HG02938 (cell line): ENCODE results near the gene GUCA2A.

Source experiments
- ATAC-seq: cut with Tn5 transposase; IDR thresholded peaks from one replicate; pipeline ENCODE4 v1.9.1; 2021; ENCODE audit warnings: mild to moderate bottlenecking, moderate library complexity; ENCODE audit not compliant: unreplicated experiment

The GUCA2A gene

DNA sequence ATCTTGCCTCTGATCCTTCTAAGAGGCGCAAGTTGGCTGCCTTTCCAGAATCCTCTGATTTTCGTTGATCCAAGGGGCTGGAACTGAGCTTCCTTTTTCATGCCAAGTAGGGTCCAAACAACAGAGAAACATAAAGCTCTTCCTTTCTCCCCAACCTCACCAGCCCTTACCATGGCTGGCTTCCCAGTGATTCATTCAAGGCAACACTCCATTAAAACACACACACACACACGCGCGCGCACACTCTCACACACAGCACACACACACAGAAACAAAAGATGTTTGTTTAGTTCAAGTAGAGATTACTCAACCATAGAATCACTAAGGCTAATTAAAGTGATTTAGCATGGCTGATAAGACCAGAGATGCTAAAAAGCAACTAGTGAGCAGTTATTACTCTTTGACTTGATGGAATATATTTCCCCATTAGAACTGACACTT, 13.0 kb upstream of the GUCA2A start:
- no peak for ATAC-seq

DNA sequence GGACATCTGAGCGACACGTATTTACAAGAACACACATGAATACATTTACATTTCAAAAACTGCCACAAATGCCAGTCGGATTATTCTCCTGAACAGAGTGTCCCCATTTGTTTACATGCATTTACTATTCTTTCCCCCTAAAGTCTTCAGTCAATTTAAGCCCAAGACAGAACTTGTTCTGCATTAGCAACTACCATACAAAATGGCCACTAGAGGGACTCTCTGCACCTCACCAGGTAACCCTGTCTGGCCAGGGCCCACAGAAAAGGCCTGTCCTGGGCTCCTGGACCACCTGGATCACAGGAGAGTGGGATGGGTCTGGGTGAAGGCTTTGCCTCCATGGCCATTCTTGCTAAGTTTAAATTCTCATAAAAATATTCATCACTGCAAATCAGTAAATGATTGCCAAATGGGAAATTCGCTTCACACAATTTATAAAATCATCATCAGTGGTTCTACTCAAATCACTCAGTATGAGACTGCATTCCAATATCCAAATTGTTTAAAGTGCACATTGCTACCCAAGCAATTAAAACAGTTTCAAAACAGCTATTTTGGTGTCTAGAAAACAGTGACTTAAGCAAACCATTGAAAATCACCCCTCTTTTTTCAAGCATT, 12.5 kb upstream of the GUCA2A start:
- no peak for ATAC-seq

DNA sequence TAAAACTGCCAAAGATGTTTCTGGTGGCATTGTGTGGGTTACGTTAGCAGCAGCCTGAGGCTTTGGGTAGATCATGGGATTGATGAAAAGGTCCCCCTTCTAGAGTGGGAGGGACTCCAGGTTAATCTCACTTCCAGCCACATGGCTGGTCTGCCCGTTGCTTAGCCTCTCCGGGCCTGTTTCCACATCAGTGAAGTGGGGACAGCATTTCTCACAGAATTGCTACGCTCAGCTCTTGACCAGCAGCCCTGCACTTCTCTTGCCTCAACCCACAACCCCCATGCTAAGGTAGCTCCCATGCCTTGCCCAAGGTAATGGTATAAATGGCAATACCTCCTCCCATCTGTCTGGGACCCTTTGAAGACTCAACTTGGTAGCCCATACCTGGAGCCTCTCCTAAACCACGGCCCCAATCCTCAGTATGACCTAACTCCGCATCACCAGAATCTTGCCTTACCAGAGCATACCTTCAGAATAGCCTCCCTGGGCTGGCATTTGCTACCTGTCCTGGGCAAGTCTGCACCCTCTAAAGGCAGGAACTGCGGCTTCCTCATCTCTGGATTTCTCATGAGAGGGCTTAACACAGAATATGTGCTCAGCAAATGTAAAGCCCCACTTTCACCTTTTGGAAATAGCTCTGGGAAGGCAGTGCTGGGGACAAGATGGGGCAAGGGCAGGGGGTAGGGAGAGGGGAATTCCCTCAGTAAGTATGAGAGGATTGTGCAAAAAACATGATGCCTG, 10.9 kb upstream of the GUCA2A start:
- no peak for ATAC-seq

GRCh38 chr1:42173961-42174735, 9.6 kb upstream of the GUCA2A start:
- ATAC-seq, result no peak

GRCh38 chr1:42173155-42173933, 8.8 kb upstream of the GUCA2A start:
- ATAC-seq, result no peak

DNA sequence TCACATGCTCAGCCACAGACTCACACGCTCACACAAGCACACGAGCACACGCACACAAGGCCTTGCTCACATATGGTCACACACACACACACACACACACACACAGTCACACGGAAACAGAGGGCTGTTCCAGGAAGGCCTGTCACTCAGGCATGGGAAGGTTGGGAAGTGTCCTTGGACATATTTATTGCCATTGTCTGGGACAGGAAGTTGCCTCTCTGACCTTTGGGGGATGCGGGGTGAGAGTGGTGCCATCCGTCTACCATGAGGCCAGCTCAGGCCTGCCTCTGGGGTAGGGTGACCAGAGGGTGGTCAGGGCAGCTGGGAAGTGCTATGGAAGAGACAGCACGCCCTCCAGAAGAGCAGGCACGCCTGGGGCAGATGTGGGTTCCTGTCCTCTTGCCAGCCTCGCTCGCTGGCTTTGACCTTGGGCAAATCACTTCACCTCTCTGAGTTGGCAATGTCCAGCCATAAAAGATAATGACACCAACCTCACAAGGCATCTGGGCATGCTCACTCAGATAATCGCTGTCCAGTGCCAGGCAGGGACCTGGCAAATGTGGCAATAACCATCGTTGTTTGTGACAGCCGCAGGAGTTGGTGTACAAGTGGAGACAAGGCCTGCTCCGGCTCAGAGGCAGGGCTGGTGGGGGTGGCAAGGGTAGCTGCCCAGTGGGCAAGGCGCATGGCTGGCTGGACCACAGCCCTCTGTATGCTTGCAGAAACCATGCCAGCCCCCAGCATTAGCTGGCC, 8.0 kb upstream of the GUCA2A start:
- ATAC-seq, result no peak

GRCh38 chr1:42171679-42172266, 7.2 kb upstream of the GUCA2A start:
- ATAC-seq, result no peak

DNA sequence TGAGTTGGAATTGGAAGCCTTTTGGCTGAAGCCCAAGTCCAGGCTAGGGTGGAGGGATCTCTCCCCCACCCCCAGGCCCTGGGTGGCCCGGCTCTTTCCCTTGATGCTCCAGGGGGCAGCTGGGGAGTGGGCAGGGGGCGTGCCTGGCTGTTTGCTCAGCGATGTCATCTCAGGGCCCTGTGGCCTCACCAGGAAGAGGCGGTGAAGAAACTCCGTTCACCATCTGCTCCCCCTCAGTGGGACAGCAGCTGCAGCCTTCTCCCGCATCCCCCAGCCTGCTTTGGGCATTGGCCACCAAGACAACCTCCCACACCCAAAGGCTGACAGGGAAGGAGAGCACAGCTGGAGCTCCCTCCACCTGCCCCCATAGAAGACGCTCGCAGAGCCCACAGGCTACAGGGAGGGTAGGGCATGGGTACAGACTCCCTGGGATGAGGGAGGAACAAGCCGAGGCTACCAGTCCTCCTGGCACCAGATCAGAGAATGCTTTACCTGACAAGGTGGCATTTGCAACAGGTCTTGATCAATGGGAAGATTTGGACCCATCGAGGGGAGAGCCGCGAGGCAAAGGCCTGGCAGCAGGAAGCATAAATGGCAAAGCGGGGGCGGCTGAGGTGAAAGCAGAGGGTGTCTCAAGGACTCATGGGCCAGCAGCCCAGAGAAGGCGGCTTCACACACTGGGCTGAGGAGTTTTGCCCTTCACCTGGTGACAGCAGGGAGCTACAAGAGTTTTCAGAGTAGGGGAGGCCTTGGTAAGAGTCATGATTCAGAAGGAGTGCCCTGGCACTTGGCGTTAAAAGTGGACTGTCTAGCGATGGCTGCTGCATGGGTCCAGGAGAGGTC, 6.5 kb upstream of the GUCA2A start:
- no peak for ATAC-seq

GRCh38 chr1:42168763-42169162, 4.2 kb upstream of the GUCA2A start:
- no peak for ATAC-seq

GRCh38 chr1:42168391-42168670, 3.8 kb upstream of the GUCA2A start:
- ATAC-seq, result no peak

- no peak for ATAC-seq
Observed at GRCh38 chr1:42167611-42168390, 3.3 kb upstream of the GUCA2A start.

- no peak for ATAC-seq
Observed at GRCh38 chr1:42165511-42166210, 1.1 kb upstream of the GUCA2A start.

- no peak for ATAC-seq
Observed at GRCh38 chr1:42163536-42164503, 725 bp downstream of the GUCA2A start.

DNA sequence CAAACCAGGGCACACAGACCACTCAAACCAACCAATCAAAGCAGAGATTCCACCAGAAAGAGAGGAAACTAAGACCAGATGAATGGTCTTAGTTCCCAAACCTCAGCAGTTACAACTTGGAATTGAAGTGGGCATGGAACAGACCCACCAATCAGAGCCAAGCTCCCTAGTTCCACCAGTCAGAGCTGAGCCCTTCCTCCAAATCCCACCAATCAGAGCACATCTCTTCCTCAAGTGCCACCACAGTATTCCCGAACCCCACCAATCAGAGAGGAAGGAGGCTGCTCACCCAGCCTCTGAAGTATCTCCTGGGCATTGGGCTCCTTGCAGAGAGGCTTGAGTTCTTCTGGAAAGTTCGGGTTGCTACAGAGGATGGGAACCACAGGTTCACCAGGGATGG, 1.4 kb downstream of the GUCA2A start:
- ATAC-seq, result no peak

DNA sequence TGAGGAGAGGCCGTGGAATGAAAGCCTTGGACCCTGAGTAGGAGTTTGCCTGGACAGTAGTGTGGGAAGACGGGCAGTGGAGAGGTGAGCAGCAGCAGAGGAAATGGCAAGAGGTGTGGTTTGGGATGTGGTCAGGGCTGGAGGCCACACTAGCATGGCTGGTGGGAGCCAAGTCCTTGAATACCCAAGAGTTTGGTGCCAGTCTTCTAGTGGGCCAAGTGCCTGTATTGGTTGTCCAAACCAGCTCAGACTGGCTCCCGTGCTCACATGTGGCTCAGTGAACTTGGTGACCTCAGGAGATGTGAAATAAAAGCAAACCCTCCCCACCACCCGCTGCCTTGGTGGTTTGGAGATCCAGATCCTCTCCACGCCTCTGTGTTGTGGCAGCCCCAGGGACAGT, 2.4 kb downstream of the GUCA2A start:
- ATAC-seq, result no peak

DNA sequence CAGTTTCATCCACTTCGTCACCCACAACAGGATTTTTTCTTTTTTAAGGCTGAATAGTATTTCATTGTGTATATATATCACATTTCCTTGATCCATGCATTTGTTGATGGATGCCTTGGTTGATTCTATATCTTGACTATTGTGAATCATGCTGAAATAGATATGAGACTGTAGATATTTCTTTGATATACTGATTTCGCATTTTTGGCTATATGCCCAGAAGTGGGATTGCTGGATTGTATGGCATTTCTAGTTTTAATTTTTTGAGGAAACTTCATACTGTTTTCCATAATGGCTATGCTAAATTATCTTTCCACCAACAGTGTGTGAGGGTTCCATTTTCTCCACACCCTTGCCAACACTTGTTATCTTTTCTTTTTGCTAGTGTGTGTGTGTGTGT, 6.4 kb downstream of the GUCA2A start:
- no peak for ATAC-seq

DNA sequence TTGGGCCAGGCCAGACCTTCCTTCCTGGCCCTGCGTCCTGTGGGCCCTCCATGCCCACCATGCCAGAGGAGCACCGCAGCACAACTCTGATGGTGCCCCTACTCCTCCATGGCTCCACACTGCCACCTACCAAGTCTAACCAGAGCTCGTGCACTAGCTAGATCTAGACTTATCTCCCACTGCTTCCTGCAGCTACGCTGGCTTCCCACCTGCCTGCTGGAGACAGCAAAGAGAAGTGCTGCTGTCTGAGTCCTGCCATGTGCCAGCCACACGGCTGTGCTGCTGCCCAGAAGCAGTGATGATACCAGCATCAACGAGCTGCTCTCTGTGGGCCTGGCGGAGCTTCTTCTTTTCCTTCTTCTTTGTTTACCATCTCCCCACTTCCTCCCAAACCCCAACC, 6.9 kb downstream of the GUCA2A start:
- ATAC-seq, result no peak
